B cell (primary cell): Measurements from ENCODE around the gene ZNRF2.

Experiments
- EZH2 ChIP-seq: IDR thresholded peaks from 2 replicates; pipeline ENCODE4 v1.6.1; 2012; ENCODE audit warnings: borderline replicate concordance, low read depth, mild to moderate bottlenecking, moderate library complexity, low read length; ENCODE audit not compliant: insufficient read depth, poor library complexity, severe bottlenecking
- TF ChIP-seq, protein P1 (sequence below): fragments of 200-600 bp; IDR thresholded peaks from one replicate; pipeline ENCODE4 v1.8.0; 2022; ENCODE audit warnings: antibody characterized with exemption, mild to moderate bottlenecking

DNA sequence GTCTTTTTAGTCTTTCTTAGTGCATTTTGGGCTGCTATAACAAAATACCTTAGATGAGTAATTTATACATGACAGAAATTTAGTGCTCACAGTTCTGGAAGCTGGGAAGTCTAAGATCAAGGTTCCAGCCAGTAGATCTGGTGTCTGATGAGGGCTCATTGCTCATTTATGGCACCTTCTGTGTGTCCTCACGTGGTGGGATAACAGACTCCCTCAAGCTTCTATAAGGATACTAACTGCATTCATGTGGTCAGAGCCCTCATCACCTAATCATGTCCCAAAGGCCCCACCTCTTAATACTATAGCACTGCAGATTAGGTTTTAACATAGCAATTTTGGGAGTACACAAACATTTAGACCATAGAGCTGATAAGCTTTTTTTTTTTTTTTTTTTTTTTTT lies 80.4 kb downstream of the ZNRF2 start:
- TF ChIP-seq, protein P1, sequence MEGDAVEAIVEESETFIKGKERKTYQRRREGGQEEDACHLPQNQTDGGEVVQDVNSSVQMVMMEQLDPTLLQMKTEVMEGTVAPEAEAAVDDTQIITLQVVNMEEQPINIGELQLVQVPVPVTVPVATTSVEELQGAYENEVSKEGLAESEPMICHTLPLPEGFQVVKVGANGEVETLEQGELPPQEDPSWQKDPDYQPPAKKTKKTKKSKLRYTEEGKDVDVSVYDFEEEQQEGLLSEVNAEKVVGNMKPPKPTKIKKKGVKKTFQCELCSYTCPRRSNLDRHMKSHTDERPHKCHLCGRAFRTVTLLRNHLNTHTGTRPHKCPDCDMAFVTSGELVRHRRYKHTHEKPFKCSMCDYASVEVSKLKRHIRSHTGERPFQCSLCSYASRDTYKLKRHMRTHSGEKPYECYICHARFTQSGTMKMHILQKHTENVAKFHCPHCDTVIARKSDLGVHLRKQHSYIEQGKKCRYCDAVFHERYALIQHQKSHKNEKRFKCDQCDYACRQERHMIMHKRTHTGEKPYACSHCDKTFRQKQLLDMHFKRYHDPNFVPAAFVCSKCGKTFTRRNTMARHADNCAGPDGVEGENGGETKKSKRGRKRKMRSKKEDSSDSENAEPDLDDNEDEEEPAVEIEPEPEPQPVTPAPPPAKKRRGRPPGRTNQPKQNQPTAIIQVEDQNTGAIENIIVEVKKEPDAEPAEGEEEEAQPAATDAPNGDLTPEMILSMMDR = no peak
- no peak for TF ChIP-seq EZH2
